CD14-positive monocyte (primary cell): ENCODE measurements around the gene ACVR1B. TPM values are rescaled to one million over a fixed set of nuclear protein-coding genes. Genes with fewer than 3 reads are reported as not detected.

Experiments used
- DNase-seq, 3 donors: peaks; one replicate each; pipeline ENCODE4 v3.0.0-alpha.2; 2011 to 2022
- H2AFZ ChIP-seq: 2 replicates; pipeline ENCODE4 v1.6.0; 2012; ENCODE audit warnings: mild to moderate bottlenecking, low read depth, low read length, inconsistent platforms; ENCODE audit not compliant: insufficient read depth, poor library complexity, severe bottlenecking
- H3K27ac ChIP-seq, 2 donors: 1 replicate in 1 of 2; 2 replicates in 1 of 2; pipeline ENCODE4 v1.5.1; 2012 to 2013; ENCODE audit warnings: low read length in 2 of 2, control low read depth in 1 of 2, inconsistent platforms in 1 of 2, low read depth in 1 of 2, mild to moderate bottlenecking in 1 of 2
- H3K27me3 ChIP-seq, 2 donors: one replicate each; pipeline versions ENCODE4 v1.6.0 to v1.6.1; 2011 to 2013; ENCODE audit warnings: low read length in 2 of 2; ENCODE audit not compliant: control insufficient read depth in 2 of 2, insufficient read depth in 2 of 2
- H3K36me3 ChIP-seq, 2 donors: replicated peaks in 1 of 2; 1 replicate in 1 of 2; 2 replicates in 1 of 2; pipeline versions ENCODE4 v1.5.1 to v1.6.1; 2012 to 2013; ENCODE audit warnings: low read length in 2 of 2, control low read depth in 1 of 2, inconsistent platforms in 1 of 2, mild to moderate bottlenecking in 1 of 2; ENCODE audit not compliant: insufficient read depth in 2 of 2, control insufficient read depth in 1 of 2
- H3K4me1 ChIP-seq, 2 donors: 1 replicate in 1 of 2; 2 replicates in 1 of 2; pipeline versions ENCODE4 v1.5.1 to v1.6.1; 2012 to 2013; ENCODE audit warnings: low read length in 2 of 2, control low read depth in 1 of 2, inconsistent platforms in 1 of 2, mild to moderate bottlenecking in 1 of 2, moderate library complexity in 1 of 2; ENCODE audit not compliant: insufficient read depth in 2 of 2, control insufficient read depth in 1 of 2
- H3K4me2 ChIP-seq: replicated peaks from 2 replicates; pipeline ENCODE3; 2012; ENCODE audit warnings: low read length, moderate library complexity, mild to moderate bottlenecking; ENCODE audit not compliant: poor library complexity, severe bottlenecking; ENCODE audit errors: extremely low read depth
- H3K4me3 ChIP-seq, 3 experiments: fragments of 200-600 bp in 1 of 3; sonication (generic) in 1 of 3; replicated peaks in 1 of 3; 1 replicate in 2 of 3; 2 replicates in 1 of 3; pipeline ENCODE4 v1.5.1; 2011 to 2013; ENCODE audit warnings: low read length in 3 of 3, mild to moderate bottlenecking in 3 of 3, control low read depth in 2 of 3, low read depth in 2 of 3, inconsistent platforms in 1 of 3, moderate library complexity in 1 of 3
- H3K79me2 ChIP-seq: 2 replicates; pipeline ENCODE4 v1.6.0; 2012; ENCODE audit warnings: mild to moderate bottlenecking, control low read depth, inconsistent platforms, low read length, moderate library complexity; ENCODE audit not compliant: insufficient read depth
- H3K9ac ChIP-seq: 2 replicates; pipeline ENCODE4 v1.6.0; 2017; ENCODE audit warnings: low read length, mild to moderate bottlenecking; ENCODE audit not compliant: insufficient read depth, poor library complexity, severe bottlenecking
- H3K9me3 ChIP-seq, 2 donors: replicated peaks in 1 of 2; 1 replicate in 1 of 2; 2 replicates in 1 of 2; pipeline versions ENCODE4 v1.5.1 to v1.6.1; 2012 to 2013; ENCODE audit warnings: low read length in 2 of 2, control low read depth in 1 of 2; ENCODE audit not compliant: control insufficient read depth in 1 of 2, insufficient read depth in 1 of 2
- H4K20me1 ChIP-seq: 2 replicates; pipeline ENCODE4 v1.6.0; 2012; ENCODE audit warnings: mild to moderate bottlenecking, low read length, control low read depth, moderate library complexity; ENCODE audit not compliant: insufficient read depth
- H3K27ac Mint-ChIP-seq, 7 donors: one replicate each; pipeline ENCODE4 v1.8.0; 2020; ENCODE audit warnings: mild to moderate bottlenecking in 7 of 7, mixed read lengths in 7 of 7, moderate library complexity in 6 of 7, inconsistent platforms in 2 of 7
- H3K27me3 Mint-ChIP-seq, 3 donors: one replicate each; pipeline ENCODE4 v1.8.0; 2021 to 2022; ENCODE audit warnings: low read depth in 3 of 3, mild to moderate bottlenecking in 3 of 3, mixed read lengths in 3 of 3, moderate library complexity in 3 of 3, inconsistent platforms in 1 of 3
- H3K36me3 Mint-ChIP-seq, 2 donors: one replicate each; pipeline ENCODE4 v1.8.0; 2020; ENCODE audit warnings: mixed read lengths in 2 of 2, inconsistent platforms in 1 of 2, mild to moderate bottlenecking in 1 of 2
- H3K4me1 Mint-ChIP-seq: one replicate; pipeline ENCODE4 v1.8.0; 2020; ENCODE audit warnings: mild to moderate bottlenecking, mixed read lengths
- H3K4me3 Mint-ChIP-seq, 2 donors: one replicate each; pipeline ENCODE4 v1.8.0; 2020; ENCODE audit warnings: mild to moderate bottlenecking in 2 of 2, mixed read lengths in 2 of 2, moderate library complexity in 1 of 2
- H3K9me3 Mint-ChIP-seq, 7 donors: one replicate each; pipeline ENCODE4 v1.8.0; 2020 to 2022; ENCODE audit warnings: mixed read lengths in 7 of 7, mild to moderate bottlenecking in 6 of 7, moderate library complexity in 6 of 7, inconsistent platforms in 2 of 7
- CTCF ChIP-seq: fragments of 200-600 bp; IDR thresholded peaks from one replicate; pipeline ENCODE4 v1.8.0; 2022; ENCODE audit warnings: antibody characterized with exemption, mild to moderate bottlenecking
- WGBS: methylation state at CpG from one replicate; pipeline ENCODE4 v1.1.5; 2013; ENCODE audit warnings: missing lambda C conversion rate; ENCODE audit not compliant: insufficient coverage; 5-methylcytosine and 5-hydroxymethylcytosine counted together
- intact Hi-C, 2 donors: fragments of 100-400 bp; cut with micrococcal nuclease; formaldehyde crosslinking; loops; one replicate each; pipeline versions ENCODE4 v1.15.0 to v1.15.1; 2023
- polyA plus RNA-seq, 3 donors: library from polyadenylated mRNA; depleted of rRNA in 1 of 3; unstranded in 2 of 3; stranded (reverse) in 1 of 3; fragments of 300-500 nt in 2 of 3; fragments of >200 nt in 1 of 3; fragmentation: Illumina TruSeq in 2 of 3; gene quantifications; 1 replicate in 2 of 3; 2 replicates in 1 of 3; pipeline ENCODE4 v1.2.3, GENCODE V29; 2012 to 2021

Gene ACVR1B
- polyA plus RNA-seq, 3 donors, result 1.8 to 18.5 (median 3.9) TPM

DNA sequence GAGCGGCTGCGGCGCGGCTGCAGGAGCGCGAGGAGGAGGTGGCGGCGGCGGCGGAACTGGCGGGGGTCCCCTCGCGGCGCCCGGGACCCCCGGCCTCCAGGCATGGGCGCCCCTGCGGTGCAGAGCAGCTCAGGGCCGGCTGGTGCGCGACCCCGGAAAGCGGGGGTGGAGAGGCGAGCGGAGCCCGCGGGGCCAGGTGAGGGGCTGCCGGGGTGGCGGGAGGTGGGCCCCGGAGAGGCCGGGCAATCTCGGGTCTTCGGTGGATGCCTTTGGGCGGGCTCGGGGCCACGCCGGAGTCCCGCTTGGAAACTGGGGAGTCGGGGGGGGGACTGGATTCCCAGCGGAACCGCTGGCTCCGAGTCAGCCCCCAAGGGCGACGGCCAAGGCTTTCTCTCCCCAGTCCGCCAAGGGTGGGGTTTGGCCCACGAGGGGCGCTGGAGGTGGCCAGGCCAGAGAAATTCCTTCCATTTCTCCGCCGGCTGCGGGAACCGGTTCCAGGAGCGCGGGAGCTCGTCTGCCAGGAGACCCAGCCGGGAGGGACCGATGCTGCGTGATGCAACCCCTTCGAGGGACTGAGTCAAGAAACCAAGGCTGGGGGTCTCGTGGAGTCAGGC, 85.9 kb downstream of the ACVR1B start:
- intact Hi-C loops, result loop anchor here in 1 of 2 donors (2.0 kb wide), 1 partner anchor 13 kb away; the partner anchor contains the start of gene NR4A1
- no peaks in the 10 kb centered on the region for H3K36me3 ChIP-seq
- peaks cover 10 to 13% of the 10 kb centered on the region in 2 donors for H3K36me3 Mint-ChIP-seq
- peaks cover 8 to 28% of the 10 kb centered on the region in 2 donors for H3K27me3 ChIP-seq
- peak overlapping the region; percentile 81 for H3K4me2 ChIP-seq
- TF ChIP-seq CTCF, result no peak
- H3K27me3 Mint-ChIP-seq, result peaks cover 39 to 43% (median 40%) of the 10 kb centered on the region in 3 donors
- H3K4me1 ChIP-seq, result peaks cover 39 to 58% of the 10 kb centered on the region in 2 donors
- H3K9ac ChIP-seq, result peak overlapping the region; percentile 67
- H3K4me3 Mint-ChIP-seq, result peak overlapping the region; percentile 91
- under 1% methylated on average over 57 of the region's 59 CpGs for WGBS
- DNase-seq, result peak in 2 of 3 donors; percentile 19 to 54
- H3K79me2 ChIP-seq, result no peaks in the 10 kb centered on the region
- H3K9me3 Mint-ChIP-seq, result peaks cover 0 to 3% (median 0%) of the 10 kb centered on the region in 7 donors
- H3K4me1 Mint-ChIP-seq, result peaks cover 59% of the 10 kb centered on the region
- peak overlapping the region in 6 of 7 donors; percentile 85 to 94 (median 88) for H3K27ac Mint-ChIP-seq
- no peaks in the 10 kb centered on the region for H4K20me1 ChIP-seq
- peak overlapping the region; percentile 40 for H2AFZ ChIP-seq
- H3K27ac ChIP-seq, result peak overlapping the region in 1 of 2 donors; percentile 38
- H3K4me3 ChIP-seq, result peak overlapping the region; percentile 57 to 73 (median 60)
- no peaks in the 10 kb centered on the region for H3K9me3 ChIP-seq

GRCh38 chr12:52038447-52038846, 86.9 kb downstream of the ACVR1B start:
- H3K27me3 Mint-ChIP-seq, result peaks cover 39 to 47% (median 43%) of the 10 kb centered on the region in 3 donors
- H3K79me2 ChIP-seq, result no peaks in the 10 kb centered on the region
- H2AFZ ChIP-seq, result no peak overlapping the region
- intact Hi-C loops, result no loop called here
- H3K36me3 ChIP-seq, result no peaks in the 10 kb centered on the region
- H3K9me3 ChIP-seq, result no peaks in the 10 kb centered on the region
- H3K4me3 ChIP-seq, result peak overlapping the region in 1 of 3 experiments; percentile 73
- H3K4me1 ChIP-seq, result peaks cover 31 to 50% of the 10 kb centered on the region in 2 donors
- H3K27ac Mint-ChIP-seq, result peak overlapping the region; percentile 76 to 94 (median 86)
- peak overlapping the region; percentile 91 for H3K4me3 Mint-ChIP-seq
- H3K9ac ChIP-seq, result no peak overlapping the region
- H3K27me3 ChIP-seq, result peaks cover 8 to 28% of the 10 kb centered on the region in 2 donors
- no peak overlapping the region for H3K27ac ChIP-seq
- peak in 2 of 3 donors; percentile 33 to 56 for DNase-seq
- no peak for TF ChIP-seq CTCF
- H3K4me2 ChIP-seq, result peak overlapping the region; percentile 8
- no peaks in the 10 kb centered on the region for H4K20me1 ChIP-seq
- H3K36me3 Mint-ChIP-seq, result peaks cover 10 to 13% of the 10 kb centered on the region in 2 donors
- peaks cover 0 to 3% (median 0%) of the 10 kb centered on the region in 7 donors for H3K9me3 Mint-ChIP-seq
- H3K4me1 Mint-ChIP-seq, result peaks cover 54% of the 10 kb centered on the region
- 73% methylated on average over 4 of the region's 6 CpGs for WGBS
